HepG2 (cell line): ENCODE measurements around the gene TMEM121. TPM values are rescaled to one million over a fixed set of nuclear protein-coding genes. Genes with fewer than 3 reads are reported as not detected.

Experiments used
- ARID4A ChIP-seq: sonication (generic); formaldehyde crosslinking; IDR thresholded peaks from 2 replicates; pipeline ENCODE4 v1.5.0; 2020; ENCODE audit warnings: mild to moderate bottlenecking, missing genetic modification reagents, borderline replicate concordance
- ATRX ChIP-seq: sonication (generic); formaldehyde crosslinking; IDR thresholded peaks from 2 replicates; pipeline ENCODE4 v1.4.0; 2020; ENCODE audit warnings: missing genetic modification reagents, borderline replicate concordance
- CBFB ChIP-seq: sonication (generic); formaldehyde crosslinking; IDR thresholded peaks from 2 replicates; pipeline ENCODE4 v1.4.0; 2020; ENCODE audit warnings: missing genetic modification reagents
- HNRNPLL ChIP-seq: fragments of 200-400 bp; formaldehyde crosslinking; IDR thresholded peaks from 2 replicates; pipeline ENCODE4 v1.6.1; 2017; ENCODE audit warnings: mild to moderate bottlenecking, low read depth, low read length; ENCODE audit not compliant: poor library complexity, severe bottlenecking
- MLLT10 ChIP-seq: sonication (generic); formaldehyde crosslinking; IDR thresholded peaks from 2 replicates; pipeline ENCODE4 v1.4.0; 2020; ENCODE audit warnings: missing genetic modification reagents
- NFKB2 ChIP-seq: sonication (generic); formaldehyde crosslinking; IDR thresholded peaks from 2 replicates; pipeline ENCODE4 v1.4.0; 2020; ENCODE audit warnings: missing genetic modification reagents, borderline replicate concordance
- NFYB ChIP-seq: sonication (generic); formaldehyde crosslinking; IDR thresholded peaks from 2 replicates; pipeline ENCODE4 v1.4.0; 2020; ENCODE audit warnings: missing genetic modification reagents
- NR2F6 ChIP-seq, 2 experiments: IDR thresholded peaks; 2 replicates each; pipeline ENCODE4 v1.6.1; 2016; ENCODE audit warnings: antibody characterized with exemption in 1 of 2, mild to moderate bottlenecking in 1 of 2
- PCBP2 ChIP-seq: fragments of 200-400 bp; formaldehyde crosslinking; optimal IDR thresholded peaks from 2 replicates; pipeline ENCODE3; 2018; ENCODE audit warnings: low read length, low read depth; ENCODE audit not compliant: poor library complexity, severe bottlenecking
- RAD21 ChIP-seq: fragments of 450-650 bp; formaldehyde crosslinking; IDR thresholded peaks from 2 replicates; pipeline ENCODE4 v1.5.0; 2020; ENCODE audit warnings: mild to moderate bottlenecking
- RXRB ChIP-seq: IDR thresholded peaks from 2 replicates; pipeline ENCODE4 v1.6.1; 2016; ENCODE audit warnings: borderline replicate concordance, missing genetic modification reagents, missing compliant biosample characterization
- SMAD1 ChIP-seq: sonication (generic); formaldehyde crosslinking; IDR thresholded peaks from 2 replicates; pipeline ENCODE4 v1.4.0; 2020; ENCODE audit warnings: missing genetic modification reagents, low read depth, mild to moderate bottlenecking, borderline replicate concordance
- TSC22D2 ChIP-seq: sonication (generic); formaldehyde crosslinking; IDR thresholded peaks from 2 replicates; pipeline ENCODE4 v1.5.1; 2020; ENCODE audit warnings: missing genetic modification reagents, mild to moderate bottlenecking, borderline replicate concordance
- ZFX ChIP-seq: sonication (generic); formaldehyde crosslinking; IDR thresholded peaks from 2 replicates; pipeline ENCODE4 v1.4.0; 2020; ENCODE audit warnings: mild to moderate bottlenecking, low read depth, missing genetic modification reagents, moderate library complexity
- ZKSCAN5 ChIP-seq: sonication (generic); formaldehyde crosslinking; IDR thresholded peaks from 2 replicates; pipeline ENCODE4 v1.5.1; 2020; ENCODE audit warnings: mild to moderate bottlenecking, missing genetic modification reagents
- ZNF17 ChIP-seq: sonication (generic); formaldehyde crosslinking; IDR thresholded peaks from 2 replicates; pipeline ENCODE4 v1.5.0; 2020; ENCODE audit warnings: mild to moderate bottlenecking, missing genetic modification reagents
- ZNF567 ChIP-seq: sonication (generic); formaldehyde crosslinking; IDR thresholded peaks from 2 replicates; pipeline ENCODE4 v1.8.1; 2023; ENCODE audit warnings: mild to moderate bottlenecking, missing genetic modification reagents, borderline replicate concordance
- ZNF574 ChIP-seq: sonication (generic); formaldehyde crosslinking; IDR thresholded peaks from 2 replicates; pipeline ENCODE4 v1.4.0; 2020; ENCODE audit warnings: missing genetic modification reagents
- ZNF589 ChIP-seq: sonication (generic); formaldehyde crosslinking; conservative IDR thresholded peaks from 2 replicates; pipeline ENCODE4 v1.8.0; 2022; ENCODE audit warnings: mild to moderate bottlenecking, moderate library complexity, missing genetic modification reagents
- polyA plus RNA-seq, 8 experiments: library from polyadenylated mRNA; depleted of rRNA in 3 of 8; stranded (reverse) in 7 of 8; unstranded in 1 of 8; fragments of >200 nt; fragmentation: Illumina TruSeq in 4 of 8; extraction: Trizol in 4 of 8; gene quantifications; 2 replicates each; pipeline versions ENCODE4 v1.2.1 to v1.2.3, GENCODE V29; 2011 to 2016; ENCODE audit warnings: low read depth in 4 of 8, missing spikeins in 1 of 8, mixed read lengths in 1 of 8; ENCODE audit not compliant: insufficient read depth in 1 of 8
- total RNA-seq, 5 experiments: library from RNA; depleted of rRNA; stranded (reverse); fragments of >200 nt; fragmentation: Illumina TruSeq; extraction: Trizol; gene quantifications; 2 replicates each; pipeline ENCODE4 v1.2.3, GENCODE V29; 2016; ENCODE audit warnings: low read depth in 1 of 5

Gene TMEM121
- total and polyA plus RNA-seq, 2 of the 13 experiments (the other 11 are each of a cell fraction or from before 2014, with no cell fraction given) = 6.6 to 19.0 TPM

GRCh38 chr14:105480807-105481801 is 45.3 kb upstream of the TMEM121 start (continued):
- TF ChIP-seq MLLT10 (no peak), TSC22D2 (CRISPR knock-in tag) (0 out of 2 replicates have a peak, but pooled peaks have one; percentile 64), NFYB (CRISPR knock-in tag) (0 out of 2 replicates have a peak, but pooled peaks have one; percentile 13), NR2F6 (IDR thresholded peaks at IDR 0.05) (no peak), NR2F6 (CRISPR knock-in tag; IDR thresholded peaks at IDR 0.05) (peak; percentile 38; the same call in 1 of the 2 replicates), ZNF17 (CRISPR knock-in tag) (no peak), ZNF567 (CRISPR knock-in tag) (0 out of 2 replicates have a peak, but pooled peaks have one; percentile 48), RAD21 (CRISPR knock-in tag) (peak; percentile 84), ZNF574 (CRISPR knock-in tag) (peak; percentile 78), PCBP2 (no peak), ZKSCAN5 (CRISPR knock-in tag) (0 out of 2 replicates have a peak, but pooled peaks have one; percentile 30), SMAD1 (CRISPR knock-in tag) (peak; percentile 92; the same call in 1 of the 2 replicates), ATRX (CRISPR knock-in tag) (no peak), ARID4A (peak; percentile 56; the same call in 1 of the 2 replicates), ZFX (CRISPR knock-in tag) (peak; percentile 53; the same call in 1 of the 2 replicates), ZNF589 (CRISPR knock-in tag) (no peak), NFKB2 (CRISPR knock-in tag) (no peak; the same call in 1 of the 2 replicates), RXRB (peak; percentile 56; the same call in 1 of the 2 replicates), CBFB (CRISPR knock-in tag) (0 out of 2 replicates have a peak, but pooled peaks have one; percentile 67), HNRNPLL (peak; percentile 26)
